Measurements from ENCODE around the gene AGMO.

Gene AGMO

DNA sequence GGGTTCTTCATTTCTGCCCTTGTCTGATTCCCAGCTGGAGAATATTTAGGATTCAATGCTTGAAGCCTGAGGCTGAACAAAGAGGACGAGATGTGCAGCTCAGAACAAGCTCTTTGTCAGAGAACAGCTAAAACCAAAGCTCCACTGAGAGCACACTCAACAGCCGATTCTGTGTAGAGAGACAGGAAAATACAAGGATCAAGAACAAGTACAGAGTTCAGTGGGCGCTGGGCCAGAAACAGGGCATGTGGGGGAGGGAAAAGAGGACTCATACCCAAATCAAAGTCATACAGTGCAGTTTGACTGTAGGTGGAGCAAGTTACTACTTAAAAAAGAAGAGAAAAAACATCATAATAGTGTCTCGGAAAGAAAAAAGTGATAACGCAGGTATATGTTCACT lies at the start of gene AGMO:
Gene AGMO, minus strand, starts transcription at position 181 of the 400 bp plus-strand sequence.
- peak; percentile 66 for DNase-seq (ENCODE audit: low spot score)

DNA sequence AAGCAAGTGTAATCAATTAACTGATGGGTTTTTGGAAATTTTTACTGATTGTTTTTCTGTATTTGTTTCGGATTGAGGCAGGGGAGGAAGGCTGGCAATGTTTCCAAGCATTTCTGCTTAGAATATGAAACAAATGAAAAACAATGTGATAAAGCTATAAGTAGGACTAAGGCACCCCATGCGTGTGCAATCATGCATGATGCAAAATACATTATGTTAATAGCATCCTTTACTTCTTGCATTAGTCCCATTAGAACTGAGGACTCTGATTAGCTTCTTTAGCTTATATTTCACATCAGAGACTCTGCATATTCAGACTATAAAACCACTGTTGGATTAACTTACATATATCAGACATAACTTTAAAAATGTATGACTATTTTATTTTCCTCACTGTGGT lies 48.7 kb upstream of the AGMO start:
- no peak for DNase-seq (ENCODE audit: low spot score)

DNA sequence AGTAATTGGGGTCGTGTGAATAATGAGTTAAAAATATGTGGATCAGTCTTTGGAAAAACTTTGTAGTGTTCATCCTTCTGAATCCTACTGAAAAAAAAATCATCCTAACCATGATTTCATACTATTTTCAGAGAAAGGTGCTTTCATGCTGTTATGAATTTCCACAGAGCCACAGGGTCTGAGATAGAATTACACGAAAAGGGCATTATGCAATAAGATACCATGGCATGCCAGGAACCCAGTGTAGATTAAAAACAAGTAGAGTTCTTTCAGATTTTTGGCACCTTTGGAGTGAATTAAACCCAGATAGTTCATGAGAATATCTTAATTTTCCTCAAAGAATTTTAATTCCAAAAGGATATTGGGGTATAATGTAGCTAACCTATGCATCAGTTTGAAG lies 47.5 kb upstream of the AGMO start:
- DNase-seq (ENCODE audit: low spot score), result no peak

DNA sequence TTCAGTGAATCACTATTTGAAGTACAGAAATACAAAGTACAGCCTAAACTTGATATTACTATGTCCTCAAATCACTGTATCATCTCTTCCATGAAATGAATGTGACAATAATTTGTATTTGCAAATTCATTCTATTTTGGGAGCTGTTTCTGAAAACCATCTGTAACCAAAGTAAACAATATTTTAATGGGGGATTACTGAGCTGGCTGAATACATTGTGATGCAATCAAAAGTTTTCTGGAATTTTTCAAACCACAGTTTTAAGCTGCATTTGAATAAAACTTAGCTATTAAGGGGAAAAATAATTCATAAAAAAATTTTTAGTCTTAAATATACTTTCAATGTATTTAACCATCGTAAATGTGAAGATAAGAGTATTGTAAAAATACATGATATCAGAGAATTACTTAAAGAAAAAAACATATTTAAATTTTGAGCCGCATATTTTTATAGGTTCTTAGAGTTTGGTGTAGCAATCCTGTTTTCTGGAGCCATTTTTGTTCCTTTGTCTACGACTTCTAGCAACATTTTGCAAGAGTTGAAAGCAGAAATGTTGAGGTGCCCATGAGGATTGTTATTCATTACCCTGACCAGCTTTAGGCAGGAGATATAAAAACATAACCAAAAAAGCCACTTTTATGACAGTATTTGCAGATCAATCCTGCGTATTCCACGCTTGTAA lies 45.9 kb upstream of the AGMO start:
- DNase-seq (ENCODE audit: low spot score), result no peak

- no peak for DNase-seq (ENCODE audit: low spot score)
These were observed 44.7 kb upstream of the AGMO start for GRCh38 chr7:15606561-15606960.

DNA sequence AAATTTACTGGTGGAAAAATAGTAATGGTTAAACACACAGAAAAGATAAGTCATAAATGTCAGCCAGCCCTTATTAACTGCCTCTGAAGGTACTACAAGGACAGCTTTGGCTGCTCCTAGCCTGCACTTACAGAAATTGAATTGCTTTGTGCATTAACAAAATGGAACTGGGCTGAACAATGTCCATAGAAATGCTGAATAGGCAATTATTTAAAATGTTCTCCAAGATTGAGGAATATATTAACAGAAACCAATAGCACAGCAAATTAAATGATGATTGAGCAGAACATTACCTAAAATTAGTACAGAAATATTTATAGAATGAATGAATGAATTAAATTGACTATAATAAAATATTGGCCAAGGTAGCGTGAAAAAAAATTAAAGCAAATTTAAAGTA lies 42.4 kb upstream of the AGMO start:
- no peak for DNase-seq (ENCODE audit: low spot score)

GRCh38 chr7:15603124-15603523 lies 41.3 kb upstream of the AGMO start:
- no peak for DNase-seq (ENCODE audit: low spot score)

DNA sequence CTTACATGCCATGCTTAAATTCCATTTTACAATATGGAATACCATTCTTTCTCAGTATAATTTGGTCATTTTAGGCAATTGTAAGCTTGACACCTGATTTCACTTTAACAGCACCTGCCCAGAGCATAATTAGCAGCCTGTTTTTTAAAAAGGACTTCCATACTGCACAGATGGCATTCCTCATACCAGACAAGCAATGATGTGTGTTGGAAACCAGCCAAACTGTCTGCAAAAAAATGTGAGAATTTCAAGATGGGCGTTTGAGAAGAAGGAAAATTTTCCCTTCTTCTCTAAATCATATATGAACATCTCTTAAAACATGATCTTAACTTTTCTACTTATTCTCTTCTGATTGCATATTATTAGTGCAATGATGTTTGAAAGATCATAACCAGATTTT lies 40.4 kb upstream of the AGMO start:
- no peak for DNase-seq (ENCODE audit: low spot score)

DNA sequence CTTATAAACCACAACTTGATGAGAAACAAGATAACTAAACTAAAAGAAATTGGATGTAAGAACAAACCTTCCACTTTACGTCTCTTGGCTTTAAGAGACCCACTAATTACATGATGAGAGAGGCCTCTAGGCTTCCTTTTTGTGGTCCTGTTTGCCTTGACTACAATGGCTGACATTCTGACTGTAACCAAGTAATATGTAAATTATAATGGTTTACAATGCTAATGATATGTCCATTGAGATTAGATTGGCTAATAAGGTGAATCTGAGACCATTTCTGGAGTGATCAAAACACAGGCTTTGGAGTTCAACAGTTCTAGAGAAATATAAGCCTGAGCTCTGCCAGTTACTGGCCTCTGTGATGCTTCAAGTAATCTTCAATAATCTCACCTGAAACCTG lies 39.4 kb upstream of the AGMO start:
- no peak for DNase-seq (ENCODE audit: low spot score)

DNA sequence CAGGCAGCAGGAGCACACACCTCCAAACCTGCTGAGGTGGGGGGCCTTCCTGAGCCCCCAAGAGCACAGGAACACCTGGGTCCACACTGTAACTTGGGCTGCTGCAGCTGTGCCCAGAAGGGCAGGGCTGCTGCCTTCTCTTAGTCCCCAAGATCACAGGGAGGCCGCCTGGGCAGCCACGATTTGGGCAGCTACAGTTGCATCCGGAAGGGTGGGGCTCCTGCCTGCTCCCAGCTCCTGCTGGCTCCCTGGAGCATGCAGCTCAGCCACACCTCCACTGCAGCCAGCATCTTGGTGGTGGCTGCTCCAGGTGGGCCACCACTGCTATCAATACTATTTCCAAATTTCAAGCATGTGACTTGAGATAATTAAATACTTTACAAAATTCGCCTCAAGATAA lies 38.5 kb upstream of the AGMO start:
- no peak for DNase-seq (ENCODE audit: low spot score)

DNA sequence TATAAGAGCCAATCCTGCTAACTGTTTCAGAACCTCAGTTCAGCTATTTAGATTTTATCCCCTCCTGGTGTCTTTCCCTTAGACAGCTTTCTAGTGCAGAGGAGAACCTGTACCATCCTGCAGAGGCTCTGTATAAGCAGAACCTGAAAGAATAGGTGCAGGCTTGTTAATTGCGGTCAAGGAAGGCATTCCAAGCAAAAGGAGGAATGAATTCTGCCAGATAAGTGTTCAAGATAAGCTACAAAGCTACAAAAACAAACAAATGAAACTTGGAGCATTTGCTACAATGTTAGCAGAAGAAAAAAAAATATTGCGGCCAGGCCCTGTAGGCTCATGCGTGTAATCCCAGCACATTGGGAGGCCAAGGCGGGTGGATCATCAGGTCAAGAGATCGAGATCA lies 32.6 kb upstream of the AGMO start:
- no peak for DNase-seq (ENCODE audit: low spot score)

- no peak for DNase-seq (ENCODE audit: low spot score)
These were observed 31.6 kb upstream of the AGMO start for GRCh38 chr7:15593382-15593781.

GRCh38 chr7:15586266-15586665 lies 24.5 kb upstream of the AGMO start:
- no peak for DNase-seq (ENCODE audit: low spot score)

GRCh38 chr7:15584575-15584974 lies 22.8 kb upstream of the AGMO start:
- DNase-seq (ENCODE audit: low spot score), result no peak

DNA sequence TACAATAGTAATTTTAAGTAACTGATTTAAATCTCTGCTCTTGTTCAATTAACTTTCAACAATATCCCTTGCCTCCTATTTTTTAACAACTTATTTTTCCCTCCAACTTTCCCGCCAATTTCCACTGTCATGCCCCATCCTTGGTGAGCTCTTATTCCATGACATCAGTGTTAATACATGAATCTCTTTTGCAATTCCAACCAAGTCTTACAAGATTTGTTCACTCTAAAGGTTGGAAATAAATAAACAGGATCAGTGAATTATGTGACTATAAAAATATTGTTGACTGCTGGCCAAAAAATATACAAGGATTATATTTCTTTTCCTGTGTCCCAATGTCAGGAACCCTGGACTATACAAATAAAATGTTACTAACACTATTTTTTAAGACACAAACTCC lies 21.0 kb upstream of the AGMO start:
- no peak for DNase-seq (ENCODE audit: low spot score)

GRCh38 chr7:15581352-15581951 lies 19.6 kb upstream of the AGMO start:
- DNase-seq (ENCODE audit: low spot score), result no peak

- DNase-seq (ENCODE audit: low spot score), result no peak
These were observed 19.0 kb upstream of the AGMO start for GRCh38 chr7:15580604-15581351.

DNA sequence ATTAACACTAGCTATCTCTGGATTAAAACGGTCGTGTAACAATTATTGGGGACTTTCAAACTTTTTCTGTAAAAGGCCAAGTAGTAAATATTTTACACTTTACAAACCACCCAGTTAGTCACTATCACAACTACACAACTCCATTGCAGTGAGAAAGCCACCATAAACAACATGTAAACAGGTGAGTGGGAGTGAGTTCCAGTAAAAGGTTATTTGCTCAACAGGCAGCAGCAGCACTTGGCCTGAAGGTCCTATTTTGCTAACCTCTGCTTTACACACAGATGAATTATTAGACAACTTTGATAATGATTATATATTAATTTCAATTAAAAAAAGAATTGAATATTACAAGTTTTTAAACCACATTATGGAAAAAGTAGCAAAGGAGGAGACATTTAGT lies 15.8 kb upstream of the AGMO start:
- DNase-seq (ENCODE audit: low spot score), result no peak

- no peak for DNase-seq (ENCODE audit: low spot score)
These were observed 9.6 kb upstream of the AGMO start for GRCh38 chr7:15571301-15571878.

DNA sequence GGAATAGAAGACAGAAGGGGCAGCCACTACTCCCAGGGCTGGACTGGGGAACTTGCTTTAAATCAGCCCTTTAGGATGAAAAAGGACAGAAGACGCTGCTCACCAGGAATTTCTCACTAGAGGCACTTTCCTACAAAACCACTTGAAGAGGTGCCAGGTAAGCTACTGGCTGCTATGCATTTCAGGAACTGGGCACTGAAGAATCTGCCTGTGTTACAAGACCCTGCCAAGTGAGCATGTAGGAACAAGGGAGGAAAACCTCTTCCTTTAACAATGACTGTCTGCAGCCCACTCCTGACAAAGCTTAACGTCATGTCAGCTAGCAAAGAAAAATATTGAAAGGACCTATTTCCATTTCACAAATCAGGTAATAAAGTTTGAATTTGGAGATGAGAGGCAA lies 5.8 kb upstream of the AGMO start:
- DNase-seq (ENCODE audit: low spot score), result no peak

- DNase-seq (ENCODE audit: low spot score), result no peak
These were observed 5.2 kb upstream of the AGMO start for GRCh38 chr7:15567036-15567435.

GRCh38 chr7:15566476-15566875 lies 4.7 kb upstream of the AGMO start:
- no peak for DNase-seq (ENCODE audit: low spot score)

DNA sequence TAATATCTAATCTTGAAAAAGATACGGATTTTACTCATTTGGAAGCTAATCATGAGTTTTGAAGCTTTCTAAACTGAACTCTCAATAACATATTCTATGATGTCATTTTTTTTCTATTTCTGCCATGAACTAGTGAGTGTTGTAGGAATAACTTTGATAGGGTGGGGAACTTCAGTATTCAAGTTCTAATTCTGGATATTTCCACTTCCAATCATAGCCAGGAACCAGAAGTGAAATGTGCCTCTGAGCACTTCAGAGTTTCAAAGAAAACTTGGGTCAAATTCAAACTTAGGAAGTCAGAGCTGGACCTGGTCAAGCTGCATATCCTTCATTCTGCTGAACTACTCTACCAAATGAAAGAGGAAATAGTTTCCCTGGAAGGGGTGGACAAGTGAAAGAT lies 847 bp downstream of the AGMO start:
- DNase-seq (ENCODE audit: low spot score), result no peak

Measured in COLO829 (cell line).